IMR-90 (cell line): ENCODE data around the gene CMIP.

Experiments used
- BHLHE40 ChIP-seq: fragments of 150-350 bp; IDR thresholded peaks from 2 replicates; pipeline ENCODE4 v1.6.1; 2016; ENCODE audit warnings: mild to moderate bottlenecking, low read depth, low read length
- CEBPB ChIP-seq: IDR thresholded peaks from 2 replicates; pipeline ENCODE4 v1.6.1; 2012; ENCODE audit warnings: low read depth, low read length, improper control_type of control experiment
- CTCF ChIP-seq: conservative IDR thresholded peaks from 2 replicates; pipeline ENCODE4 v1.5.1; 2012; ENCODE audit warnings: mild to moderate bottlenecking, low read depth, low read length, improper control_type of control experiment
- POLR2A ChIP-seq: IDR thresholded peaks from 2 replicates; pipeline ENCODE4 v1.6.1; 2012; ENCODE audit warnings: mild to moderate bottlenecking, low read depth, low read length
- RAD21 ChIP-seq: IDR thresholded peaks from 2 replicates; pipeline ENCODE4 v1.6.1; 2012; ENCODE audit warnings: low read length, improper control_type of control experiment
- RCOR1 ChIP-seq: IDR thresholded peaks from 2 replicates; pipeline ENCODE4 v1.6.1; 2012; ENCODE audit warnings: mild to moderate bottlenecking, low read length, improper control_type of control experiment; ENCODE audit not compliant: insufficient replicate concordance
- RFX5 ChIP-seq: IDR thresholded peaks from 2 replicates; pipeline ENCODE4 v1.8.0; 2012; ENCODE audit warnings: low read depth, mild to moderate bottlenecking, low read length, moderate library complexity
- SMC3 ChIP-seq: fragments of 150-350 bp; IDR thresholded peaks from 2 replicates; pipeline ENCODE4 v1.6.1; 2016; ENCODE audit warnings: low read depth, mild to moderate bottlenecking, antibody characterized with exemption, low read length, moderate library complexity
- USF2 ChIP-seq: fragments of 150-350 bp; IDR thresholded peaks from 2 replicates; pipeline ENCODE4 v1.6.1; 2017; ENCODE audit warnings: mild to moderate bottlenecking, antibody characterized with exemption, low read length, low read depth

GRCh38 chr16:81399909-81400308, 44.7 kb upstream of the CMIP start:
- TF ChIP-seq POLR2A (no peak), CTCF (no peak), RFX5 (no peak), BHLHE40 (no peak), RCOR1 (no peak), RAD21 (no peak), CEBPB (no peak), SMC3 (no peak), USF2 (no peak)
